DOHH2 (cell line): ENCODE results near the gene SSBP2.
"Not testable (repeated sequence)": the region's sequence is repeated elsewhere in the genome, so short reads cannot be mapped to it uniquely, and the experiment has no call there.

Experiments
- H3F3A ChIP-seq: fragments of 200-600 bp; sonication (generic), shearing (Covaris generic); 2 replicates; pipeline ENCODE4 v1.6.0; 2016; ENCODE audit warnings: antibody characterized with exemption, mild to moderate bottlenecking; ENCODE audit not compliant: control insufficient read depth, insufficient read depth
- H3K27ac ChIP-seq: fragments of 200-600 bp; sonication (generic); 2 replicates; pipeline ENCODE4 v1.5.1; 2014; ENCODE audit warnings: low read depth, mild to moderate bottlenecking, low read length, moderate library complexity
- H3K27me3 ChIP-seq: fragments of 200-600 bp; sonication (generic); 2 replicates; pipeline ENCODE4 v1.6.1; 2014; ENCODE audit warnings: mild to moderate bottlenecking, low read length, mixed read lengths; ENCODE audit not compliant: control insufficient read depth
- H3K36me3 ChIP-seq: fragments of 200-600 bp; sonication (generic); 2 replicates; pipeline ENCODE4 v1.6.1; 2014; ENCODE audit warnings: mild to moderate bottlenecking, low read length, moderate library complexity, mixed read lengths; ENCODE audit not compliant: control insufficient read depth
- H3K4me1 ChIP-seq: fragments of 200-600 bp; sonication (generic); 2 replicates; pipeline ENCODE4 v1.6.1; 2014; ENCODE audit warnings: mild to moderate bottlenecking, low read length, mixed read lengths; ENCODE audit not compliant: control insufficient read depth
- H3K4me2 ChIP-seq: fragments of 200-600 bp; sonication (generic); 2 replicates; pipeline ENCODE4 v1.6.0; 2014; ENCODE audit warnings: mild to moderate bottlenecking, low read length, moderate library complexity
- H3K4me3 ChIP-seq: fragments of 200-600 bp; sonication (generic); 2 replicates; pipeline ENCODE4 v1.5.1; 2014; ENCODE audit warnings: mild to moderate bottlenecking, low read length, mixed read lengths
- H3K79me2 ChIP-seq: fragments of 200-600 bp; sonication (generic); 2 replicates; pipeline ENCODE4 v1.6.1; 2014; ENCODE audit warnings: mild to moderate bottlenecking, low read length, mixed read lengths; ENCODE audit not compliant: control insufficient read depth
- H3K9me2 ChIP-seq: fragments of 200-600 bp; sonication (generic); replicated peaks from 2 replicates; pipeline ENCODE4 v1.6.1; 2014; ENCODE audit warnings: mild to moderate bottlenecking, low read length, mixed read lengths; ENCODE audit not compliant: control insufficient read depth
- H3K9me3 ChIP-seq: fragments of 200-600 bp; sonication (generic); 2 replicates; pipeline ENCODE4 v1.6.1; 2014; ENCODE audit warnings: antibody characterized with exemption, low read length, mixed read lengths; ENCODE audit not compliant: control insufficient read depth, insufficient read depth
- H4K20me1 ChIP-seq: fragments of 200-600 bp; sonication (generic); 2 replicates; pipeline ENCODE4 v1.6.0; 2014; ENCODE audit warnings: low read depth, mild to moderate bottlenecking, antibody characterized with exemption, low read length, moderate library complexity; ENCODE audit not compliant: control insufficient read depth, insufficient read depth
- CTCF ChIP-seq: fragments of 200-600 bp; sonication (generic); IDR thresholded peaks from one replicate; pipeline ENCODE4 v1.5.1; 2014; ENCODE audit warnings: antibody characterized with exemption, mild to moderate bottlenecking, low read depth, low read length; ENCODE audit not compliant: poor library complexity, severe bottlenecking
- EZH2phosphoT487 ChIP-seq: fragments of 200-600 bp; sonication (generic); IDR thresholded peaks from 2 replicates; pipeline ENCODE4 v1.6.1; 2017; ENCODE audit warnings: borderline replicate concordance, mild to moderate bottlenecking, antibody characterized with exemption, low read length, moderate library complexity, mixed read lengths

The SSBP2 gene

GRCh38 chr5:81506378-81506777 lies 244.5 kb downstream of the SSBP2 start:
- Histone ChIP-seq H3K36me3 (peaks cover 21% of the 10 kb centered on the region), H4K20me1 (no peaks in the 10 kb centered on the region), H3K9me3 (no peaks in the 10 kb centered on the region), H3K27me3 (no peaks in the 10 kb centered on the region), H3K9me2 (no peaks in the 10 kb centered on the region), H3K27ac (no peak overlapping the region), H3K4me3 (no peak overlapping the region), H3K79me2 (peaks cover 6% of the 10 kb centered on the region), H3K4me1 (peaks cover 26% of the 10 kb centered on the region), H3K4me2 (no peak overlapping the region), H3F3A (peaks cover 14% of the 10 kb centered on the region; the same call in 1 of the 2 replicates)
- TF ChIP-seq EZH2phosphoT487, result no peak
- TF ChIP-seq CTCF, result no peak

- peaks cover 26% of the 10 kb centered on the region for H3K4me1 ChIP-seq
- H3K9me3 ChIP-seq, result no peaks in the 10 kb centered on the region
- H3K4me2 ChIP-seq, result no peak overlapping the region
- no peaks in the 10 kb centered on the region for H3K27me3 ChIP-seq
- peaks cover 19% of the 10 kb centered on the region for H3K36me3 ChIP-seq
- peaks cover 14% of the 10 kb centered on the region; the same call in 1 of the 2 replicates for H3F3A ChIP-seq
- H3K27ac ChIP-seq, result no peak overlapping the region
- TF ChIP-seq EZH2phosphoT487 (no peak), CTCF (no peak)
- H3K79me2 ChIP-seq, result peaks cover 6% of the 10 kb centered on the region
- H3K9me2 ChIP-seq, result no peaks in the 10 kb centered on the region
- H4K20me1 ChIP-seq, result no peaks in the 10 kb centered on the region
- no peak overlapping the region for H3K4me3 ChIP-seq
These were observed 245.2 kb downstream of the SSBP2 start for GRCh38 chr5:81505672-81506071.

DNA sequence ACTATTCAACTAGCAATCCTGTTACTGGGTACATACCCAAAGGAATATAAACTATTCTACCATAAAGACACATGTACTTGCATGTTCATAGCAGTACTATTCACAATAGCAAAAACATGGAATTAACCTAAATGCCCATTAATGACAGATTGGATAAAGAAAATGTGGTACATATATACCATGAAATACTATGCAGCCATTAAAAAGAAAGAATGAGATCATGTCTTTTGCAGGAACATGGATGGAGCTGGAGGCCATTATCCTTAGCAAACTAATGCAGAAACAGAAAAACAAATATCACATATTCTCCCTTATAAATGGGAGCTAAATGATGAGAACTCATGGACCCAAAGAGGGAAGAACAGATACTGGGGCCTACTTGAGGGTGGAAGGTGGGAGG lies 247.3 kb downstream of the SSBP2 start:
- H3K79me2 ChIP-seq, H3K27me3 ChIP-seq: not testable (repeated sequence)

DNA sequence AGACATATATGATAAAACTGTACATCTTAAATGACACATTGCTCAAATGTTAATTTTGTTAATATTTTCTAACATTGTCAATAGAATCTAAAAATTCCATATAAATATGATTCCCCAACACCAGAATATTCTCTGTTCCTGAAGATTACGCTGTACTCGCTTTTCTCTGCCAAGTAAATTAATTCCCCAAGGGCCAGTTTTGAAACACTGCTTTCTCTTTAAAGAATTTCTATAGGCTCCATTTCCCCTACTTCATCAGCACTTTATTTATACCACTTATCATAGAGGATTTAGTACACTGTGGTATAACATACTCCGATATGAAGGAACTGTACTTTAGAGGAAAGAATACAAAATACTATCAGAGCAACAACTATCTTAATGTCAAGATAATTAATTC lies 255.6 kb downstream of the SSBP2 start:
- Histone ChIP-seq H3K27me3 (no peaks in the 10 kb centered on the region), H3F3A (no peaks in the 10 kb centered on the region), H4K20me1 (no peaks in the 10 kb centered on the region), H3K36me3 (no peaks in the 10 kb centered on the region; the same call in 1 of the 2 replicates), H3K27ac (no peak overlapping the region), H3K4me3 (no peak overlapping the region), H3K9me3 (no peaks in the 10 kb centered on the region), H3K4me2 (no peak overlapping the region), H3K79me2 (no peaks in the 10 kb centered on the region), H3K4me1 (no peaks in the 10 kb centered on the region), H3K9me2 (no peaks in the 10 kb centered on the region)
- no peak for TF ChIP-seq CTCF
- no peak for TF ChIP-seq EZH2phosphoT487

More for the DNA sequence above, 247.3 kb downstream of the SSBP2 start:
- not testable (repeated sequence) for H4K20me1 ChIP-seq, H3K4me2 ChIP-seq, H3K4me3 ChIP-seq, H3K9me3 ChIP-seq, H3K27ac ChIP-seq, H3K9me2 ChIP-seq, H3F3A ChIP-seq
- Histone ChIP-seq H3K4me1 (peaks cover 23% of the 10 kb centered on the region), H3K36me3 (peaks cover 15% of the 10 kb centered on the region)
